Urinary bladder (tissue), 4 donors: ENCODE data around the gene SLC30A1. TPM values are rescaled to one million over a fixed set of nuclear protein-coding genes. Genes with fewer than 3 reads are reported as not detected.
"Not testable (repeated sequence)": the region's sequence is repeated elsewhere in the genome, so short reads cannot be mapped to it uniquely, and the experiment has no call there.

ENCODE experiments used
- DNase-seq: peaks from one replicate; pipeline ENCODE4 v3.0.0-alpha.2; 2015; ENCODE audit errors: extremely low spot score
- H3K27ac ChIP-seq: one replicate; pipeline ENCODE4 v1.5.1; 2013; ENCODE audit warnings: low read depth, mild to moderate bottlenecking, moderate library complexity
- H3K36me3 ChIP-seq: one replicate; pipeline ENCODE4 v1.6.1; 2013; ENCODE audit warnings: mild to moderate bottlenecking, moderate library complexity; ENCODE audit not compliant: insufficient read depth
- H3K4me1 ChIP-seq: one replicate; pipeline ENCODE4 v1.6.1; 2013; ENCODE audit warnings: mild to moderate bottlenecking, moderate library complexity; ENCODE audit not compliant: insufficient read depth
- H3K4me3 ChIP-seq: one replicate; pipeline ENCODE4 v1.5.1; 2013; ENCODE audit warnings: low read depth, low read length
- WGBS: extraction: QIAGEN DNeasy Blood & Tissue Kit; methylation state at CpG from one replicate; pipeline ENCODE4 v1.1.7; 2013; 5-methylcytosine and 5-hydroxymethylcytosine counted together
- polyA plus RNA-seq: library from polyadenylated mRNA; stranded (reverse); fragments of 200-250 nt; gene quantifications from one replicate; pipeline ENCODE4 v1.2.3, GENCODE V29; 2013
- total RNA-seq: library from RNA; depleted of rRNA; stranded (reverse); fragments of >200 nt; gene quantifications from one replicate; pipeline ENCODE4 v1.2.3, GENCODE V29; 2014
- donor health status: healthy with polysubstance abuse.
- donor health status: healthy.

The SLC30A1 gene
- total RNA-seq (37.2 TPM), polyA plus RNA-seq (6.6 TPM)

GRCh38 chr1:211578640-211579439 lies at the start of gene SLC30A1:
TSS of gene SLC30A1 (minus strand) at chr1:211579161. CDS start at chr1:211578612, 549 bp downstream.
- no peaks in the 10 kb centered on the region for H3K4me1 ChIP-seq
- peak within 1 kb of the TSS; percentile 97 for H3K4me3 ChIP-seq
- WGBS = under 1% methylated on average over 98 of the region's 98 CpGs
- H3K27ac ChIP-seq = peak within 1 kb of the TSS; percentile 97
- no peaks in the 10 kb centered on the region for H3K36me3 ChIP-seq
- DNase-seq = peak; percentile 94

GRCh38 chr1:211628417-211628816 lies 49.5 kb upstream of the SLC30A1 start:
- Histone ChIP-seq H3K36me3 (no peaks in the 10 kb centered on the region), H3K4me3 (no peak overlapping the region), H3K4me1 (no peaks in the 10 kb centered on the region), H3K27ac (no peak overlapping the region)
- WGBS = 57% methylated on average over 4 of the region's 4 CpGs
- no peak for DNase-seq

- Histone ChIP-seq H3K4me3 (no peak overlapping the region), H3K27ac (no peak overlapping the region), H3K4me1 (no peaks in the 10 kb centered on the region), H3K36me3 (no peaks in the 10 kb centered on the region)
- no peak for DNase-seq
- WGBS = 88% methylated on average over 4 of the region's 4 CpGs
Observed at GRCh38 chr1:211627259-211627658, 48.3 kb upstream of the SLC30A1 start.

GRCh38 chr1:211625866-211626265 lies 46.9 kb upstream of the SLC30A1 start:
- not testable (repeated sequence) for H3K4me3 ChIP-seq, DNase-seq, H3K27ac ChIP-seq, H3K4me1 ChIP-seq, H3K36me3 ChIP-seq
- 96% methylated on average over 6 of the region's 7 CpGs for WGBS

GRCh38 chr1:211625040-211625439 lies 46.1 kb upstream of the SLC30A1 start:
- no peak overlapping the region for H3K27ac ChIP-seq
- WGBS = 90% methylated on average over 2 of the region's 2 CpGs
- no peaks in the 10 kb centered on the region for H3K36me3 ChIP-seq
- H3K4me3 ChIP-seq = no peak overlapping the region
- no peaks in the 10 kb centered on the region for H3K4me1 ChIP-seq
- no peak for DNase-seq

GRCh38 chr1:211623515-211623914 lies 44.6 kb upstream of the SLC30A1 start:
- H3K4me1 ChIP-seq = no peaks in the 10 kb centered on the region
- WGBS = 75% methylated on average over 3 of the region's 3 CpGs
- H3K27ac ChIP-seq = no peak overlapping the region
- DNase-seq = no peak
- H3K36me3 ChIP-seq = no peaks in the 10 kb centered on the region
- H3K4me3 ChIP-seq = no peak overlapping the region

- WGBS = 64% methylated on average over 9 of the region's 9 CpGs
- no peak overlapping the region for H3K4me3 ChIP-seq
- DNase-seq = no peak
- no peak overlapping the region for H3K27ac ChIP-seq
- no peaks in the 10 kb centered on the region for H3K36me3 ChIP-seq
- H3K4me1 ChIP-seq = no peaks in the 10 kb centered on the region
Observed at GRCh38 chr1:211621447-211622198, 42.7 kb upstream of the SLC30A1 start.

- WGBS = 90% methylated on average over 5 of the region's 5 CpGs
- Histone ChIP-seq H3K36me3 (no peaks in the 10 kb centered on the region), H3K4me1 (no peaks in the 10 kb centered on the region), H3K27ac (no peak overlapping the region), H3K4me3 (no peak overlapping the region)
- no peak for DNase-seq
Observed at GRCh38 chr1:211620097-211620496, 41.1 kb upstream of the SLC30A1 start.

- no peaks in the 10 kb centered on the region for H3K36me3 ChIP-seq
- DNase-seq = no peak
- 82% methylated on average over 8 of the region's 8 CpGs for WGBS
- no peak overlapping the region for H3K4me3 ChIP-seq
- H3K4me1 ChIP-seq = no peaks in the 10 kb centered on the region
- no peak overlapping the region for H3K27ac ChIP-seq
Observed at GRCh38 chr1:211619033-211619996, 40.4 kb upstream of the SLC30A1 start.

- Histone ChIP-seq H3K4me1 (no peaks in the 10 kb centered on the region), H3K27ac (no peak overlapping the region), H3K36me3 (no peaks in the 10 kb centered on the region), H3K4me3 (no peak overlapping the region)
- no peak for DNase-seq
- WGBS = 96% methylated on average over 5 of the region's 5 CpGs
Observed at GRCh38 chr1:211616965-211617297, 38.0 kb upstream of the SLC30A1 start.

GRCh38 chr1:211616231-211616964 lies 37.4 kb upstream of the SLC30A1 start:
- Histone ChIP-seq H3K27ac (no peak overlapping the region), H3K4me3 (no peak overlapping the region), H3K36me3 (no peaks in the 10 kb centered on the region), H3K4me1 (no peaks in the 10 kb centered on the region)
- WGBS = 55% methylated on average over 13 of the region's 13 CpGs
- no peak for DNase-seq

- Histone ChIP-seq H3K4me3 (no peak overlapping the region), H3K4me1 (no peaks in the 10 kb centered on the region), H3K27ac (no peak overlapping the region), H3K36me3 (no peaks in the 10 kb centered on the region)
- 89% methylated on average over 11 of the region's 11 CpGs for WGBS
- DNase-seq = no peak
Observed at GRCh38 chr1:211614615-211615014, 35.7 kb upstream of the SLC30A1 start.

GRCh38 chr1:211613951-211614350 lies 35.0 kb upstream of the SLC30A1 start:
- H3K4me3 ChIP-seq = no peak overlapping the region
- no peaks in the 10 kb centered on the region for H3K36me3 ChIP-seq
- H3K4me1 ChIP-seq = no peaks in the 10 kb centered on the region
- 77% methylated on average over 5 of the region's 5 CpGs for WGBS
- no peak overlapping the region for H3K27ac ChIP-seq
- no peak for DNase-seq
